ENCODE data around the gene AHDC1. TPM values are rescaled to one million over a fixed set of nuclear protein-coding genes. Genes with fewer than 3 reads are reported as not detected.

AHDC1 gene
- total RNA-seq, 2 experiments from 2014 or later, result 7.7 to 10.1 TPM

GRCh38 chr1:27561124-27561899 lies 42.6 kb downstream of the AHDC1 start:
- intact Hi-C loops (cut with micrococcal nuclease), result no loop called here
- H3K4me3 Mint-ChIP-seq, result no peak overlapping the region
- no peak for DNase-seq
- H3K27ac Mint-ChIP-seq, result no peak overlapping the region
- no peaks in the 10 kb centered on the region for H3K27me3 Mint-ChIP-seq (ENCODE audit: low read depth)
- no peaks in the 10 kb centered on the region for H3K9me3 Mint-ChIP-seq
- no peaks in the 10 kb centered on the region for H3K36me3 Mint-ChIP-seq (ENCODE audit: low read depth)
- CTCF ChIA-PET, result interaction anchor here (1.0 to 1.5 kb wide), 3 partner anchors 37 to 172 kb away, joined by 3 to 6 read pairs (median 4); no protein-coding TSS in a partner anchor
- peaks cover 12% of the 10 kb centered on the region for H3K4me1 Mint-ChIP-seq (ENCODE audit: low read depth)

GRCh38 chr1:27560268-27561123 lies 43.4 kb downstream of the AHDC1 start:
- Mint-ChIP-seq H3K27me3 (ENCODE audit: low read depth) (no peaks in the 10 kb centered on the region), H3K27ac (no peak overlapping the region), H3K36me3 (ENCODE audit: low read depth) (no peaks in the 10 kb centered on the region), H3K9me3 (no peaks in the 10 kb centered on the region), H3K4me3 (no peak overlapping the region), H3K4me1 (ENCODE audit: low read depth) (peaks cover 19% of the 10 kb centered on the region)
- CTCF ChIA-PET, result interaction anchor here (0.7 to 8.0 kb wide), 2 partner anchors 46 to 266 kb away, joined by 3 to 105 read pairs; partner anchors contain the start of gene AHDC1
- DNase-seq, result no peak
- intact Hi-C loops (cut with micrococcal nuclease), result no loop called here

- Mint-ChIP-seq H3K4me3 (no peak overlapping the region), H3K4me1 (ENCODE audit: low read depth) (peaks cover 21% of the 10 kb centered on the region), H3K27ac (no peak overlapping the region), H3K9me3 (no peaks in the 10 kb centered on the region), H3K27me3 (ENCODE audit: low read depth) (no peaks in the 10 kb centered on the region), H3K36me3 (ENCODE audit: low read depth) (no peaks in the 10 kb centered on the region)
- intact Hi-C loops (cut with micrococcal nuclease), result no loop called here
- DNase-seq, result no peak
- CTCF ChIA-PET, result interaction anchor here (0.7 to 8.0 kb wide), 4 partner anchors 22 to 265 kb away, joined by 3 to 105 read pairs (median 14); partner anchors contain the start of gene AHDC1
Measured at GRCh38 chr1:27559466-27560030, 44.4 kb downstream of the AHDC1 start.

- CTCF ChIA-PET, result interaction anchor here (1.1 to 8.0 kb wide), 17 partner anchors 9 to 160 kb away, joined by 3 to 105 read pairs (median 9); partner anchors contain the start of gene AHDC1
- Mint-ChIP-seq H3K36me3 (ENCODE audit: low read depth) (no peaks in the 10 kb centered on the region), H3K9me3 (no peaks in the 10 kb centered on the region), H3K27ac (no peak overlapping the region), H3K27me3 (ENCODE audit: low read depth) (no peaks in the 10 kb centered on the region), H3K4me1 (ENCODE audit: low read depth) (peaks cover 21% of the 10 kb centered on the region), H3K4me3 (no peak overlapping the region)
- intact Hi-C loops (cut with micrococcal nuclease), result no loop called here
- DNase-seq, result no peak
Measured at GRCh38 chr1:27557596-27558340, 46.2 kb downstream of the AHDC1 start.

GRCh38 chr1:27556781-27557595 lies 47.0 kb downstream of the AHDC1 start:
- CTCF ChIA-PET, result interaction anchor here (0.5 to 8.0 kb wide), 48 partner anchors 8 to 260 kb away, joined by 3 to 105 read pairs (median 4); partner anchors contain the start of genes AHDC1, IFI6 and SYTL1
- H3K27me3 Mint-ChIP-seq (ENCODE audit: low read depth), result no peaks in the 10 kb centered on the region
- H3K36me3 Mint-ChIP-seq (ENCODE audit: low read depth), result no peaks in the 10 kb centered on the region
- no peak overlapping the region for H3K4me3 Mint-ChIP-seq
- no peaks in the 10 kb centered on the region for H3K9me3 Mint-ChIP-seq
- peak; percentile 86 for DNase-seq
- H3K27ac Mint-ChIP-seq, result peak overlapping the region; percentile 6
- peaks cover 21% of the 10 kb centered on the region for H3K4me1 Mint-ChIP-seq (ENCODE audit: low read depth)
- intact Hi-C loops (cut with micrococcal nuclease), result loop anchor here (1.0 kb wide), 3 partner anchors 49 to 154 kb away; no protein-coding TSS in a partner anchor

GRCh38 chr1:27556435-27556780 lies 47.5 kb downstream of the AHDC1 start:
- no peaks in the 10 kb centered on the region for H3K9me3 Mint-ChIP-seq
- CTCF ChIA-PET, result interaction anchor here (0.5 to 8.0 kb wide), 45 partner anchors 9 to 259 kb away, joined by 3 to 105 read pairs (median 4); partner anchors contain the start of genes AHDC1, IFI6 and SYTL1
- DNase-seq, result no peak
- no peak overlapping the region for H3K4me3 Mint-ChIP-seq
- H3K4me1 Mint-ChIP-seq (ENCODE audit: low read depth), result peaks cover 21% of the 10 kb centered on the region
- H3K27me3 Mint-ChIP-seq (ENCODE audit: low read depth), result no peaks in the 10 kb centered on the region
- intact Hi-C loops (cut with micrococcal nuclease), result loop anchor here (1.0 kb wide), 3 partner anchors 50 to 153 kb away; no protein-coding TSS in a partner anchor
- H3K36me3 Mint-ChIP-seq (ENCODE audit: low read depth), result no peaks in the 10 kb centered on the region
- H3K27ac Mint-ChIP-seq, result peak overlapping the region; percentile 69

- no peaks in the 10 kb centered on the region for H3K9me3 Mint-ChIP-seq
- H3K4me1 Mint-ChIP-seq (ENCODE audit: low read depth), result peaks cover 21% of the 10 kb centered on the region
- peak; percentile 47 for DNase-seq
- intact Hi-C loops (cut with micrococcal nuclease), result loop anchor here (1.0 kb wide), 3 partner anchors 50 to 153 kb away; no protein-coding TSS in a partner anchor
- peak overlapping the region; percentile 70 for H3K27ac Mint-ChIP-seq
- H3K36me3 Mint-ChIP-seq (ENCODE audit: low read depth), result no peaks in the 10 kb centered on the region
- CTCF ChIA-PET, result interaction anchor here (0.6 to 8.0 kb wide), 45 partner anchors 10 to 548 kb away, joined by 3 to 105 read pairs (median 4); partner anchors contain the start of genes AHDC1, IFI6 and SYTL1
- no peak overlapping the region for H3K4me3 Mint-ChIP-seq
- no peaks in the 10 kb centered on the region for H3K27me3 Mint-ChIP-seq (ENCODE audit: low read depth)
Measured at GRCh38 chr1:27555700-27556424, 48.1 kb downstream of the AHDC1 start.

- H3K4me1 Mint-ChIP-seq (ENCODE audit: low read depth), result peaks cover 21% of the 10 kb centered on the region
- H3K4me3 Mint-ChIP-seq, result no peak overlapping the region
- no peaks in the 10 kb centered on the region for H3K9me3 Mint-ChIP-seq
- no peak for DNase-seq
- H3K27ac Mint-ChIP-seq, result no peak overlapping the region
- intact Hi-C loops (cut with micrococcal nuclease), result no loop called here
- H3K27me3 Mint-ChIP-seq (ENCODE audit: low read depth), result no peaks in the 10 kb centered on the region
- H3K36me3 Mint-ChIP-seq (ENCODE audit: low read depth), result no peaks in the 10 kb centered on the region
- CTCF ChIA-PET, result interaction anchor here (0.6 to 8.0 kb wide), 12 partner anchors 9 to 549 kb away, joined by 3 to 105 read pairs (median 8); partner anchors contain the start of gene AHDC1
Measured at GRCh38 chr1:27554759-27555699, 48.9 kb downstream of the AHDC1 start.

- Mint-ChIP-seq H3K27me3 (ENCODE audit: low read depth) (no peaks in the 10 kb centered on the region), H3K9me3 (no peaks in the 10 kb centered on the region), H3K36me3 (ENCODE audit: low read depth) (no peaks in the 10 kb centered on the region), H3K4me3 (no peak overlapping the region), H3K4me1 (ENCODE audit: low read depth) (peaks cover 21% of the 10 kb centered on the region), H3K27ac (no peak overlapping the region)
- CTCF ChIA-PET, result interaction anchor here (0.6 to 8.0 kb wide), 8 partner anchors 10 to 427 kb away, joined by 3 to 105 read pairs (median 4); partner anchors contain the start of gene AHDC1
- intact Hi-C loops (cut with micrococcal nuclease), result no loop called here
- DNase-seq, result no peak
Measured at GRCh38 chr1:27554293-27554692, 49.7 kb downstream of the AHDC1 start.
